GM19239 (cell line): ENCODE measurements around the gene SLC35G4.
"Not testable (repeated sequence)": the region's sequence is repeated elsewhere in the genome, so short reads cannot be mapped to it uniquely, and the experiment has no call there.

Experiments
- DNase-seq: peaks from one replicate; pipeline ENCODE4 v3.0.0; 2011; ENCODE audit warnings: low spot score; ENCODE audit not compliant: insufficient read length
- FAIRE-seq: peaks from 2 replicates; lab custom pipeline; 2011; peaks lifted over from hg19 to GRCh38; lab: Jason Lieb, UNC

The SLC35G4 gene

DNA sequence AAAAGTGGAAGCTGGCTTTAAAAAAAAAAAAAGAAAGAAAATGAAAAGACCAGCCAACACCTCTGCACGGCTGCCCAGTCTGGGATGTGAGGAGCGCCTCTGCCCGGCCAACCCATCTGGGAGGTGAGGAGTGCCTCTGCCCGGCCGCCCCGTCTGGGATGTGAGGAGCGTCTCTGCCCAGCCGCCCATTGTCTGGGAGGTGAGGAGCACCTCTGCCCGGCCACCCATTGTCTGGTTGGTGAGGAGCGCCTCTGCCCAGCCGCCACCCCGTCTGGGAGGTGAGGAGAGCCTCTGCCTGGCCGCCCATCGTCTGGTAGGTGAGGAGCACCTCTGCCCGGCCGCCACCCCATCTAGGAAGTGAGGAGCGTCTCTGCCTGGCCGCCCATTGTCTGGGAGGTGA is 3.7 kb downstream of the SLC35G4 start:
- not testable (repeated sequence) for DNase-seq, FAIRE-seq

GRCh38 chr18:11613611-11614010 is 4.2 kb downstream of the SLC35G4 start:
- FAIRE-seq, DNase-seq: not testable (repeated sequence)

GRCh38 chr18:11614042-11614441 is 4.6 kb downstream of the SLC35G4 start:
- not testable (repeated sequence) for DNase-seq, FAIRE-seq

DNA sequence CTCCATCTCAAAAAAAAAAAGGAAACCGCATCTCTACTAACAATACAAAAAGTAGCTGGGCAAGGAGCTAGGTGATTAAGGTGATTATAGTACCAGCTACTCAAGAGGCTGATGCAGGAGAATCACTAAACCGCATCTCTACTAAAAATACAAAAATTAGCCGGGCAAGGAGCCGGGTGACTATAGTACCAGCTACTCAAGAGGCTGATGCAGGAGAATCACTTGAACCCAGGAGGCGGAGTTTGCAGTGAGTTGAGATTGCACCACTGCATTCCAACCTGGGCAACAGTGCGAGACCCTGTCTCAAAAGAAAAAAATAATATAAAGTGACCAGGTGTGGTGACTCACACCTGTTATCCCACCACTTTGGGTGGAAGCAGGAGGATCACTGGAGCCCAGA is 5.6 kb downstream of the SLC35G4 start:
- DNase-seq, FAIRE-seq: not testable (repeated sequence)

GRCh38 chr18:11647310-11647709 is 37.9 kb downstream of the SLC35G4 start:
- not testable (repeated sequence) for DNase-seq, FAIRE-seq

DNA sequence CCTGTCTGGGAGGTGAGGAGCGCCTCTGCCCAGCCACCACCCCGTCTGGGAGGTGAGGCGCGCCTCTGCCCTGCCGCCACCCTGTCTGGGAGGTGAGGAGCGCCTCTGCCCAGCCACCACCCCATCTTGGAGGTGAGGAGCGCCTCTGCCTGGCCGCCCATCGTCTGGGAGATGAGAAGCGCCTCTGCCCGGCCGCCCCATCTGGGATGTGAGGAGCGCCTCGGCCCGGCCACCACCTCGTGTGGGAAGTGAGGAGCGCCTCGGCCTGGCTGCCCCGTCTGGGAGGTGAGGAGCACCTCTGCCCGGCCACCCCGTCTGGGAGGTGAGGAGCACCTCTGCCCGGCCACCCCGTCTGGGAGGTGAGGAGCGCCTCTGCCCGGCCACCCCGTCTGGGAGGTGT is 38.4 kb downstream of the SLC35G4 start:
- not testable (repeated sequence) for DNase-seq, FAIRE-seq

DNA sequence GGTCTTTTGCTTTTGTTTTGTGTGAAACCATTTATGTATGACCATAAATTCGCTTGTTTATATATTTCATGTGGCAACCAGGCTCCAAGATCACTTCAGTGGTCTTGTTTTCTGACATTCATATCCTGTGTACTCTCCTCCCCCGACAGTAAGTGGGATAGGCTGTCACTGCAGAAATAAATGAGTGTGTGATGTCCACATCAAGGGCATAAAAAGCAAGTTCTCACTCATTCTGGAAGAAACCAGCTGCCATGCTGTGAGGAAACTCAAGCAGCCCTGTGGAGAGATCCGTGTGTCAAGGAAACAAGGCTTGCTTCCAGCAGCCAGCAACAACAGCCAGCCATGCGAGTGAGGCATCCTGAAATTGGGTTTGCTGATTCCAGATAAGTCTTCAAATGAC is 40.4 kb downstream of the SLC35G4 start:
- DNase-seq, result no peak
- FAIRE-seq, result no peak

GRCh38 chr18:11651899-11652298 is 42.5 kb downstream of the SLC35G4 start:
- no peak for FAIRE-seq
- DNase-seq, result no peak

DNA sequence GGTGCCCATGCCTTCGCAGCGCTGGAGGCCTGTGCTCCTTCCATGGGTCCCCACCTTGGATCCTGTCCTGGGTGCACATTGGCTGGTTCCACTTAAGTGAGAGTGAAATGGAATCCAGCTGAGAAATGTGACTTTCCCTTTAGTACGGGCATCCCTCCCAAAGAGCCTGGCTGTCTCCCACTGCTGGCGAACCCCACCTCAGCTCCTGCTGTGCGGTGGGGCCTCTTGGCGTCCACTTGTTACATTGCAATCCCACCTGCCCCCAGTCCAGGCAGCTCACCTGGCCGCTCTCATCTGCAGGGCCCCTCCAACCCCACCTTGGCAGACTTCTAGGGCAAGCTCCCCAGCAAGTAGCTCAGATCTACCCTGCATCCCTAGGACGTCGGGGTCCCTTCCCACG is 44.1 kb downstream of the SLC35G4 start:
- DNase-seq, result no peak
- FAIRE-seq, result no peak

GRCh38 chr18:11654736-11655605 is 45.6 kb downstream of the SLC35G4 start:
- DNase-seq (peak; percentile 59), FAIRE-seq (peak; percentile 40)

- DNase-seq (no peak), FAIRE-seq (no peak)
Measured at GRCh38 chr18:11655606-11655932, 46.2 kb downstream of the SLC35G4 start.

DNA sequence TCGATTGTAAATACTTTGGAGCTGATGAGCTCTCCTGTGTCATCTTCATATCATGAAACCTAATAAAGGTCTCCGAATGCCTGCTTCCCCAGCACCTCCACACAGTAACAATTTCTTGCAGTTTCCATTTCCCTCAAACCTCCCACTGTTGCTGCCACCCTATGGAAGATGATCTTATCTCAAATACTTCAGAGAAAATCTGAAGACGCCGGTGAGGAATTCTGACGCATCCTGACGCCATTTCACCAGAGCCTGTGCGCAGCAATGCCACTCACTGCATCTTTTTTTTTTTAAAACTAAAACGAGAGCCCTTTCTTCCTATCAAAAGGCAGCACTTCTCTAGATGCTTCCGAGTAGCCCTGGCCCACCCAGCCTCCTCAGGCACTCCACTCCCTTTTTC is 47.8 kb downstream of the SLC35G4 start:
- FAIRE-seq (no peak), DNase-seq (no peak)

GRCh38 chr18:11657554-11657953 is 48.2 kb downstream of the SLC35G4 start:
- FAIRE-seq (no peak), DNase-seq (no peak)

DNA sequence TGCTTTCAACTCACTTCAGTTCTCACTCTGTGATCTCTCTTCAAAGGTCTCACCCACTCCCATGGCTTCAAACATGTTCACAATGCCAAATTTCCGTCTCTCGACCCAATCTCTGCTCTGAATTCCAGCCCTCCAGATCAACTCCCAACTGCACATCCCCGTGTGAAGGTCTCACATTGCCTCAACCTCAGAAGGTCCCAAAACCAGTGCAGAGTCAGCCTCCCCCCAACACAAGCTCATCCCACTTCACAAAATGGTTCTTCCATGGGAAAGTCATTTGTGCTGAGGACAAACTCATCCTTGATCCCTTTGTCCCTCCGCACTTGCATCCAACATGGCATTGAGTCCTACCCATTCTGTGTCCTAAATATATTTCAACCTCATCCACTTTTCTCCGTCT is 48.6 kb downstream of the SLC35G4 start:
- DNase-seq, result no peak
- FAIRE-seq, result no peak

GRCh38 chr18:11658989-11659388 is 49.6 kb downstream of the SLC35G4 start:
- DNase-seq, result no peak
- no peak for FAIRE-seq
